RWPE1 (cell line): ENCODE results near the gene SMPDL3A.

Source experiments
- CTCF ChIA-PET: fragments of 350-600 bp; sonication (Branson Sonifier 250); formaldehyde crosslinking; extraction: SDS; loops from one replicate; lab custom pipeline; 2021; lab: Yijun Ruan, JAX
- POLR2A ChIA-PET: fragments of 400-600 bp; formaldehyde crosslinking; extraction: SDS; loops from one replicate; lab custom pipeline; 2020; ENCODE audit warnings: antibody characterized with exemption; ENCODE audit not compliant: low non-redundant PET; lab: Yijun Ruan, JAX
- DNase-seq: peaks from one replicate; pipeline ENCODE4 v3.0.0; 2012; ENCODE audit warnings: low spot score
- H3K27ac ChIP-seq: fragments of 450-650 bp; 2 replicates; pipeline ENCODE4 v1.5.1; 2017
- CTCF ChIP-seq: fragments of 450-650 bp; conservative IDR thresholded peaks from 2 replicates; pipeline ENCODE4 v1.5.1; 2017; ENCODE audit warnings: low read depth, mild to moderate bottlenecking

SMPDL3A gene

GRCh38 chr6:122818866-122819265 lies 29.8 kb downstream of the SMPDL3A start:
- ChIA-PET CTCF (no interaction called here), POLR2A (no interaction called here)
- no peak for TF ChIP-seq CTCF
- no peak for DNase-seq
- H3K27ac ChIP-seq: no peak overlapping the region

DNA sequence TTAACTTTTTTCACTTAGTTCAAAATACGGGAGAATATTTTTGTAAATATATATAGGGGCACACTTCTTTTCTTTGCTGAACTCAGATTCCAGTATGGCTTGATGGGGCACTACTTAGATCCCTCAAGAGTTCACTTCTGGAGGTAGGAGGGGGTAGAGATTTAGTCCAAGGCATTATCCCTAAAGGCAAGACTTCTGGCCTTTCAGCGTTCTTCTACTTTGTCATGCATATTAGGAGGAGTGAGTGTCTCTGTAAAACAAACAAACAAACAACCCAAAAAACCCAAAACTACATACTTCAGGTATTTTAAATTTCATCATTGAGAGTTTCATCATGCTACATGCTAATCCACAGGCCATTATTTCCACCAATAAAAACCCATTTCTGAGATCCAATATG lies 32.0 kb downstream of the SMPDL3A start:
- no peak overlapping the region for H3K27ac ChIP-seq
- no peak for TF ChIP-seq CTCF
- DNase-seq: no peak
- ChIA-PET POLR2A (no interaction called here), CTCF (no interaction called here)

DNA sequence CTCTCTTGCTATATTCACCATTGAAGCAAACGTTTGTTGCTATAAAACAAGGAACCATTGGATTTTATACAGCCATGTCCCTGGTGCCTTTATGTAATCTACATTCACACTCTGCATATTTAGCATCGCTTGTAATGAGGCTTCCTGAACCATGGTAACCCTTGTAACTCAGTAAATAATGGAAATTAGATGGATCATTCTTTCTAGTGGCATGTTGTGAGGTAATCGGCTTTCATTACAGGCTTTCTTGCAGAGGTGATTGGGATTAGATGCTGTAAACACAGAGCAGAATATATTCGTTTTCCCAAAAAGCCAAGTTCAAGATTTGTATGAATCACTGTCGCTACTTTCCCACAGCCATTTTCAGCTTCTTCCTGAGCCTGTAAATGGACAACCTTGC lies 36.1 kb downstream of the SMPDL3A start:
- no peak for TF ChIP-seq CTCF
- ChIA-PET CTCF (no interaction called here), POLR2A (no interaction called here)
- H3K27ac ChIP-seq: no peak overlapping the region
- DNase-seq: no peak

DNA sequence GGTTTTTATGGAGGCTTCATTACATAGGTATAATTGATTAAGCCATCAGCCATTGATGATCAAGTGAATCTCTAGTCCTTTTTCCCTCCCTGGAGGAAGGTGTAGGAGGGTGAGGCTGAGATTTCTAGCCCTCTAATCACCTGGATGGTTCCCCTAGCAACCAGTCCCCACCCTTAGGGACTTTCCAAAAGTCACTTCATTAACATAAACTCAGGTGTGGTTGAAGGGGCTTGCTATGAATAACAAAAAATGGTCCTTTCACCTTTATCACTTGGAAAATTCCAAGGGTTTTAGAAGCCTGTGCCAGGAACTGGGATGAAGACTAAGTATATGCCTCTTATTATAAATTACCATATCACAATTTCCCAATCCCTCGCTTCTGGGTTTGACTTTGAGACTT lies 40.4 kb downstream of the SMPDL3A start:
- CTCF ChIA-PET: no interaction called here
- no peak for DNase-seq
- no peak overlapping the region for H3K27ac ChIP-seq
- POLR2A ChIA-PET: no interaction called here
- no peak for TF ChIP-seq CTCF

- H3K27ac ChIP-seq: no peak overlapping the region
- ChIA-PET POLR2A (no interaction called here), CTCF (no interaction called here)
- no peak for TF ChIP-seq CTCF
- DNase-seq: no peak
Measured at GRCh38 chr6:122831511-122831910, 42.5 kb downstream of the SMPDL3A start.

- CTCF ChIA-PET: no interaction called here
- no peak overlapping the region for H3K27ac ChIP-seq
- no peak for TF ChIP-seq CTCF
- no peak for DNase-seq
- POLR2A ChIA-PET: no interaction called here
Measured at GRCh38 chr6:122832459-122832858, 43.4 kb downstream of the SMPDL3A start.

- no peak overlapping the region for H3K27ac ChIP-seq
- ChIA-PET CTCF (no interaction called here), POLR2A (no interaction called here)
- no peak for DNase-seq
- TF ChIP-seq CTCF: no peak
Measured at GRCh38 chr6:122833021-122833491, 44.0 kb downstream of the SMPDL3A start.
